H1 (cell line): ENCODE measurements around the gene EYA4. TPM values are rescaled to one million over a fixed set of nuclear protein-coding genes. Genes with fewer than 3 reads are reported as not detected.

Experiments used
- CTCF ChIP-seq, 3 experiments: IDR thresholded peaks; 1 replicate in 2 of 3; 2 replicates in 1 of 3; pipeline versions ENCODE4 v1.5.1 to v1.6.1; 2011; ENCODE audit warnings: low read length in 3 of 3, mild to moderate bottlenecking in 3 of 3, inconsistent platforms in 2 of 3, low read depth in 1 of 3, moderate library complexity in 1 of 3; ENCODE audit not compliant: insufficient read depth in 1 of 3; ENCODE audit errors: control extremely low read depth in 1 of 3
- GABPA ChIP-seq: IDR thresholded peaks from 2 replicates; pipeline ENCODE4 v1.6.1; 2011; ENCODE audit warnings: mild to moderate bottlenecking, low read length, moderate library complexity, borderline replicate concordance; ENCODE audit not compliant: insufficient read depth
- KDM4A ChIP-seq: IDR thresholded peaks from one replicate; pipeline ENCODE4 v1.7.1; 2012; ENCODE audit warnings: low read depth, mild to moderate bottlenecking, moderate library complexity, low read length, inconsistent platforms; ENCODE audit not compliant: severe bottlenecking
- SP1 ChIP-seq: IDR thresholded peaks from 2 replicates; pipeline ENCODE4 v1.6.1; 2011; ENCODE audit warnings: low read depth, low read length
- polyA plus RNA-seq, 7 experiments: library from polyadenylated mRNA; depleted of rRNA in 3 of 7; stranded (reverse) in 5 of 7; unstranded in 2 of 7; fragments of >200 nt in 5 of 7; fragments of 200-250 nt in 2 of 7; gene quantifications; 1 replicate in 5 of 7; 2 replicates in 1 of 7; 4 replicates in 1 of 7; pipeline versions ENCODE4 v1.2.1 to v1.2.3, GENCODE V29; 2011 to 2013; ENCODE audit warnings: missing spikeins in 2 of 7, mixed read lengths in 2 of 7
- total RNA-seq: library from RNA; stranded (reverse); fragmentation: NEBNext Ultra II Directional; extraction: Animal tissue kit (Norgen Biotek cat#: 25700); gene quantifications from 2 replicates; pipeline ENCODE4 v1.2.1, GENCODE V29; 2021

Gene EYA4
- total and polyA plus RNA-seq, 2 of the 8 experiments (the other 6 are each of a cell fraction or from before 2014, with no cell fraction given) = 0.06 to 0.17 TPM

GRCh38 chr6:133532908-133533307 is 291.8 kb downstream of the EYA4 start (continued):
- TF ChIP-seq CTCF (IDR thresholded peaks at IDR 0.05; ENCODE audit: control extremely low read depth in 1 of 3, insufficient read depth in 1 of 3, low read depth in 1 of 3, low read length in 3 of 3) (no peak), SP1 (no peak), KDM4A (no peak), GABPA (no peak)
- TF ChIP-seq, all 59 proteins: peak for 0
